Heart left ventricle (tissue), 13 donors: ENCODE data around the gene ZNF598.

Experiments used
- CTCF ChIP-seq, 12 donors: fragments of 200-600 bp; sonication (generic) in 4 of 12; IDR thresholded peaks; one replicate each; pipeline versions ENCODE4 v1.5.0 to v1.8.0; 2018 to 2022; ENCODE audit warnings: antibody characterized with exemption in 12 of 12, mild to moderate bottlenecking in 5 of 12
- POLR2A ChIP-seq, 2 donors: fragments of 450-650 bp; IDR thresholded peaks; one replicate each; pipeline ENCODE4 v1.6.1; 2017; ENCODE audit warnings: antibody characterized with exemption in 2 of 2, mild to moderate bottlenecking in 2 of 2, moderate library complexity in 2 of 2
- donor health status: ischemic (EF 13 %, LVEDD 7.1; RV severe dilation, severe dysfunction).
- donor health status: DM: no; HTN: yes; CAD: no.
- donor health status: DM: no; HTN: no; CAD: no.
- donor health status: ischemic (EF 25% LVEDD 6.9; RV normal size, moderate dysfunction).
- donor health status: ischemic (EF 25% LVEDD 5.7; RV mildly dilated, moderate dysfunction).
- donor health status: ischemic (EF 35%, LVEDD 5.7; RV mildly dilated, moderate dysfunction).
- donor health status: nonischemic (EF 11% LVEDD 7.7; RV severe dilation, severe dysfunction).
- donor health status: DM: yes; HTN: yes; CAD: no.
- donor health status: PGD.
- donor health status: ischemic (EF 29% LVEDD 5.4; RV normal size, mild dysfunction).
- donor health status: nonischemic (EF 23%, LVEDD 6.1; RV moderate dilation, normal function).

DNA sequence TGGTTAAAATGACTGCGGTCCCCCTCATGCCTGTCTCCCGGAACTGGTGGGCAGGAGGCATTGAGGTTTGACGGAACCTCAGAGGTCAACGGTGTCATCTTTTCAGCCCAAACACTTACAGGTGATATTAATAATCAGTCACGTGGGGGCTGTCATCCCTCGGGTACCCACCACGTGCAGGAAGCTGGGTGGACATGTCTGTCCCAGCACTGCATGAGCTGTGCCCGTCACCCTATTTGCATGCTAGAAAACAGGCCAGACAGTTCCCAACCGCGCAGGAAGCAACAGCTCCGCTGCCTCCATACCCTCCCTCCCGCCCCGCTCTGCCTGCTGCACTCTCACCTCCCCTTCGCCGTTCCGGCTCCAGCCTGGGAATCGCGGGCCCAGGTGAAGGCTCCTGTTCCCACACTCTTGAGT, 18.5 kb downstream of the ZNF598 start:
- no peak for TF ChIP-seq POLR2A (IDR thresholded peaks at IDR 0.05)
- TF ChIP-seq CTCF (IDR thresholded peaks at IDR 0.05): no peak
